Upper lobe of left lung (tissue), 6 donors: ENCODE data around the gene SPEF2. TPM values are rescaled to one million over a fixed set of nuclear protein-coding genes. Genes with fewer than 3 reads are reported as not detected.
"Not testable (repeated sequence)": the region's sequence is repeated elsewhere in the genome, so short reads cannot be mapped to it uniquely, and the experiment has no call there.

Experiments used
- ATAC-seq, 2 donors: fragments of 200-7000 bp; cut with Tn5 transposase; one replicate each; pipeline ENCODE4 v1.9.1; 2022; ENCODE audit warnings: mild to moderate bottlenecking in 2 of 2, moderate library complexity in 2 of 2; ENCODE audit not compliant: low FRiP score in 2 of 2
- DNase-seq, 2 donors: peaks; one replicate each; pipeline ENCODE4 v3.0.0-alpha.2; 2019 to 2020
- H3K27ac ChIP-seq, 4 donors: fragments of 200-600 bp; sonication (generic); one replicate each; pipeline ENCODE4 v1.5.1; 2016 to 2019
- H3K27me3 ChIP-seq, 4 donors: fragments of 200-600 bp; sonication (generic); one replicate each; pipeline ENCODE4 v1.5.1; 2017 to 2019
- H3K36me3 ChIP-seq, 4 donors: fragments of 200-600 bp; sonication (generic); one replicate each; pipeline ENCODE4 v1.5.1; 2016 to 2019
- H3K4me1 ChIP-seq, 4 donors: fragments of 200-600 bp; sonication (generic); one replicate each; pipeline ENCODE4 v1.5.1; 2018 to 2019
- H3K4me3 ChIP-seq, 4 donors: fragments of 200-600 bp; sonication (generic); one replicate each; pipeline ENCODE4 v1.5.1; 2017 to 2019; ENCODE audit warnings: mild to moderate bottlenecking in 2 of 4, moderate library complexity in 1 of 4
- H3K9me3 ChIP-seq, 4 donors: fragments of 200-600 bp; sonication (generic); one replicate each; pipeline ENCODE4 v1.5.1; 2018 to 2019
- CTCF ChIP-seq, 6 experiments: fragments of 450-650 bp in 4 of 6; fragments of 200-600 bp in 2 of 6; sonication (generic) in 2 of 6; IDR thresholded peaks; one replicate each; pipeline ENCODE4 v1.5.1; 2016 to 2019; ENCODE audit warnings: antibody characterized with exemption in 6 of 6
- EP300 ChIP-seq, 4 donors: sonication (generic); formaldehyde crosslinking; IDR thresholded peaks; one replicate each; pipeline ENCODE4 v1.5.1; 2017; ENCODE audit warnings: antibody characterized with exemption in 4 of 4, control low read depth in 2 of 4
- POLR2A ChIP-seq, 4 donors: fragments of 450-650 bp; IDR thresholded peaks; one replicate each; pipeline ENCODE4 v1.5.1; 2016 to 2017; ENCODE audit warnings: antibody characterized with exemption in 4 of 4, mild to moderate bottlenecking in 2 of 4
- POLR2AphosphoS5 ChIP-seq, 2 donors: sonication (generic); formaldehyde crosslinking; IDR thresholded peaks; one replicate each; pipeline ENCODE4 v1.5.1; 2017; ENCODE audit warnings: antibody characterized with exemption in 2 of 2
- WGBS, 2 donors: methylation state at CpG; one replicate each; pipeline ENCODE4 v1.1.5; 2017 to 2018; 5-methylcytosine and 5-hydroxymethylcytosine counted together
- total RNA-seq, 6 donors: library from RNA; depleted of rRNA in 4 of 6; stranded (reverse); fragments of >200 nt in 4 of 6; gene quantifications; one replicate each; pipeline versions ENCODE4 v1.1.0 to v1.2.1, GENCODE V29; 2016 to 2021
- donor health status: DM: no; HTN: no; CAD: no; lungs with moderate emphysema.
- donor health status: DM: no; HTN: yes; CAD: no; lungs with severe emphysema.

SPEF2 gene
- total RNA-seq, 6 donors from 2014 or later, result 6.6 to 95.3 (median 13.9) TPM

GRCh38 chr5:35835796-35836742 lies 218.4 kb downstream of the SPEF2 start:
- DNase-seq (no peak), ATAC-seq (no peak)
- H3K4me3 ChIP-seq, result no peak overlapping the region
- H3K9me3 ChIP-seq, result no peaks in the 10 kb centered on the region
- no peaks in the 10 kb centered on the region for H3K27me3 ChIP-seq
- WGBS, 2 donors, result 86 to 96% methylated on average over 7 of the region's 7 CpGs
- TF ChIP-seq EP300 (IDR thresholded peaks at IDR 0.05), result no peak
- no peak for TF ChIP-seq POLR2A (IDR thresholded peaks at IDR 0.05)
- TF ChIP-seq CTCF (IDR thresholded peaks at IDR 0.05), result no peak
- H3K4me1 ChIP-seq, result no peaks in the 10 kb centered on the region
- no peaks in the 10 kb centered on the region for H3K36me3 ChIP-seq
- H3K27ac ChIP-seq, result no peak overlapping the region

GRCh38 chr5:35838370-35839042 lies 220.8 kb downstream of the SPEF2 start:
- Histone ChIP-seq H3K36me3 (no peaks in the 10 kb centered on the region), H3K4me1 (no peaks in the 10 kb centered on the region), H3K27me3 (no peaks in the 10 kb centered on the region), H3K4me3 (no peak overlapping the region), H3K9me3 (no peaks in the 10 kb centered on the region), H3K27ac (no peak overlapping the region)
- no peak for ATAC-seq
- TF ChIP-seq EP300 (IDR thresholded peaks at IDR 0.05) (no peak), POLR2A (IDR thresholded peaks at IDR 0.05) (no peak), POLR2AphosphoS5 (IDR thresholded peaks at IDR 0.05) (no peak), CTCF (IDR thresholded peaks at IDR 0.05) (no peak)
- WGBS, 2 donors, result 88 to 92% methylated on average over 5 of the region's 5 CpGs
- DNase-seq, result no peak

- H3K27ac ChIP-seq, result no peak overlapping the region
- H3K9me3 ChIP-seq, result peaks cover 0 to 14% (median 10%) of the 10 kb centered on the region in 4 donors
- no peak for TF ChIP-seq POLR2AphosphoS5 (IDR thresholded peaks at IDR 0.05)
- TF ChIP-seq EP300 (IDR thresholded peaks at IDR 0.05), result no peak
- TF ChIP-seq CTCF (IDR thresholded peaks at IDR 0.05), result no peak
- no peak for TF ChIP-seq POLR2A (IDR thresholded peaks at IDR 0.05)
- H3K4me1 ChIP-seq, result no peaks in the 10 kb centered on the region
- no peaks in the 10 kb centered on the region for H3K36me3 ChIP-seq
- ATAC-seq (no peak), DNase-seq (no peak)
- H3K27me3 ChIP-seq, result no peaks in the 10 kb centered on the region
- no peak overlapping the region for H3K4me3 ChIP-seq
Observed at GRCh38 chr5:35842856-35843255, 225.2 kb downstream of the SPEF2 start.

GRCh38 chr5:35845508-35845907 lies 227.8 kb downstream of the SPEF2 start:
- not testable (repeated sequence) for H3K4me3 ChIP-seq, H3K27ac ChIP-seq, DNase-seq, H3K27me3 ChIP-seq, H3K4me1 ChIP-seq, H3K36me3 ChIP-seq, ATAC-seq
- H3K9me3 ChIP-seq, result peaks cover 0 to 14% (median 10%) of the 10 kb centered on the region in 4 donors
- 86 to 100% methylated on average over 1 to 2 of the region's 2 CpGs for WGBS, 2 donors

GRCh38 chr5:35847491-35847890 lies 229.8 kb downstream of the SPEF2 start:
- H3K36me3 ChIP-seq, result no peaks in the 10 kb centered on the region
- H3K27ac ChIP-seq, result no peak overlapping the region
- no peak overlapping the region for H3K4me3 ChIP-seq
- peaks cover 0 to 14% (median 10%) of the 10 kb centered on the region in 4 donors for H3K9me3 ChIP-seq
- ATAC-seq (no peak), DNase-seq (no peak)
- no peaks in the 10 kb centered on the region for H3K27me3 ChIP-seq
- TF ChIP-seq POLR2AphosphoS5 (IDR thresholded peaks at IDR 0.05) (no peak), POLR2A (IDR thresholded peaks at IDR 0.05) (no peak), CTCF (IDR thresholded peaks at IDR 0.05) (no peak), EP300 (IDR thresholded peaks at IDR 0.05) (no peak)
- H3K4me1 ChIP-seq, result peaks cover 7 to 13% (median 9%) of the 10 kb centered on the region in 4 donors
